ENCODE measurements around the gene ADAMTS18. TPM values are rescaled to one million over a fixed set of nuclear protein-coding genes. Genes with fewer than 3 reads are reported as not detected.
A peak's percentile ranks its signal among the peaks of the same experiment; 100 is the strongest.

Gene ADAMTS18
- polyA plus RNA-seq, 2 of the 4 experiments (the other 2 are of a cell fraction): 0.03 TPM; not detected in 1

DNA sequence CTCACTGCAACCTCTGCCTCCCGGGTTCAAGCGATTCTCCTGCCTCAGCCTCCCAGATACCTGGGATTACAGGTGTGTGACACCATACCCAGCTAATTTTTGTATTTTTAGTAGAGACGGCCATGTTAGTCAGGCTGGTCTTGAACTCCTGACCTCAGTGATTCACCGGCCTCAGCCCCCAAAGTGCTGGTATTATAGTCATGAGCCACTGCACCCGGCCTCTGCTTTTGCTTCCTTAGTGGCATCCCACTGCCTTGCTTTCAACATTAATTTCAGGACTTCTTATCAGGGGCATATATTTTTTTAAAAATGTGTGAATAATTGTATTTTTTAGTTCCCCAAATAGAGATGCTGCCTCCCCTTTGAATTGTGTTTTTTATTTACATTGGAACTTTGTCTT is 136.8 kb downstream of the ADAMTS18 start:
- Histone ChIP-seq H3K27ac (peak overlapping the region; percentile 73 to 79), H3K9me3 (no peaks in the 10 kb centered on the region), H3K4me1 (peaks cover 72% of the 10 kb centered on the region), H3K4me3 (no peak overlapping the region), H3K4me2 (peak overlapping the region; percentile 71)
- FAIRE-seq: no peak
- TF ChIP-seq HOXA7 (CRISPR knock-in tag; IDR thresholded peaks at IDR 0.05) (no peak), RARB (CRISPR knock-in tag; IDR thresholded peaks at IDR 0.05) (0 out of 2 replicates have a peak, but pooled peaks have one; percentile 43), FOSL2 (IDR thresholded peaks at IDR 0.05) (no peak), FOSL2 (CRISPR knock-in tag; IDR thresholded peaks at IDR 0.05) (peak; percentile 50)
- 5% methylated on average over 5 of the region's 5 CpGs for WGBS (ENCODE audit: missing lambda C conversion rate)
- peak in 1 of 2 experiments; percentile 65 for DNase-seq (ENCODE audit: low read depth in 1 of 2, low spot score in 1 of 2)
- peak; percentile 68 to 70; a peak in 5 of 6 replicates for ATAC-seq
- ChIA-PET CTCF (interaction anchor here (0.8 to 2.8 kb wide), 3 partner anchors 61 to 362 kb away, joined by 3 to 6 read pairs (median 4); no protein-coding TSS in a partner anchor), POLR2A (interaction anchor here (1.0 kb wide), 1 partner anchor 8 kb away, joined by 3 read pairs; no protein-coding TSS in a partner anchor)

DNA sequence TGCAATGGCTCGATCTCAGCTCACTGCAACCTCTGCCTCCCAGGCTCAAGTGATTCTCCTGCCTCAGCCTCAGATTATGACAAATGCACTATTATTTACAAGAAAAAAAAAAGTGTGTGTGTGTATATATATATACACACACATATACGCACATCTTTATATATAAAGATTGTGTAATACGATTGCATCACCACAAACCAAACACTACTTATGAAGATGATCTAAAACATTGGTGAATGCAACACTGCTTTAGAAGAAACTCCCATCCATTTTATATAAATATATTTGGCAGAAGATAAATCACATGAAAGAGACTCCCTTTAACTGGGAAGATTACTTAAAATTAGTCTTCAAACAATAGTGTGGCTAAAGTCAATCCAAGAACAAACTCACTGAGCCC is 138.9 kb downstream of the ADAMTS18 start:
- DNase-seq (ENCODE audit: low read depth in 1 of 2, low spot score in 1 of 2): peak in 1 of 2 experiments; percentile 37
- POLR2A ChIA-PET: no interaction called here
- CTCF ChIA-PET: interaction anchor here (2.0 to 2.8 kb wide), 2 partner anchors 60 to 289 kb away, joined by 6 read pairs; no protein-coding TSS in a partner anchor
- no peaks in the 10 kb centered on the region for H3K9me3 ChIP-seq
- FAIRE-seq: no peak
- H3K4me1 ChIP-seq: peaks cover 64% of the 10 kb centered on the region
- 56% methylated on average over 3 of the region's 3 CpGs for WGBS (ENCODE audit: missing lambda C conversion rate)
- TF ChIP-seq KDM1A (IDR thresholded peaks at IDR 0.05; ENCODE audit: low read depth): no peak
- no peak for TF ChIP-seq MAX (IDR thresholded peaks at IDR 0.05)
- peak; percentile 51; the same call in 1 of the 2 replicates for TF ChIP-seq JUNB (IDR thresholded peaks at IDR 0.05)
- peak; percentile 65; the same call in 1 of the 2 replicates for TF ChIP-seq GATA3 (IDR thresholded peaks at IDR 0.05; ENCODE audit: borderline replicate concordance)
- peak; percentile 54; the same call in 1 of the 2 replicates for TF ChIP-seq HES2 (IDR thresholded peaks at IDR 0.05)
- peak in 1 of 2 experiments; percentile 40; a peak in 1 of 5 replicates for TF ChIP-seq EP300 (IDR thresholded peaks at IDR 0.05)
- TF ChIP-seq CEBPB (IDR thresholded peaks at IDR 0.05): peak; percentile 75 to 94; a peak in 3 of 4 replicates
- H3K4me2 ChIP-seq: peak overlapping the region; percentile 25
- peak overlapping the region; percentile 38 to 67; a peak in 5 of 6 replicates for H3K27ac ChIP-seq
- no peak for ATAC-seq
- no peak overlapping the region for H3K4me3 ChIP-seq

- FAIRE-seq (no peak), DNase-seq (ENCODE audit: low read depth in 1 of 2, low spot score in 1 of 2) (peak in 1 of 2 experiments; percentile 52), ATAC-seq (peak in 1 of 2 experiments; percentile 29; a peak in 3 of 6 replicates)
- ChIA-PET CTCF (interaction anchor here (1.9 to 5.9 kb wide), 2 partner anchors 54 to 293 kb away, joined by 7 to 28 read pairs; no protein-coding TSS in a partner anchor), POLR2A (interaction anchor here (0.6 kb wide), 1 partner anchor 11 kb away, joined by 3 read pairs; no protein-coding TSS in a partner anchor)
- 78% methylated on average over 10 of the region's 10 CpGs for WGBS (ENCODE audit: missing lambda C conversion rate)
- no peaks in the 10 kb centered on the region for H3K9me3 ChIP-seq
- H3K4me3 ChIP-seq: no peak overlapping the region
- TF ChIP-seq RAD21 (conservative IDR thresholded peaks at IDR 0.05 in 1 of 2, IDR thresholded peaks at IDR 0.05 in 1 of 2) (no peak), TFCP2L1 (CRISPR knock-in tag; IDR thresholded peaks at IDR 0.05) (no peak), HEYL (CRISPR knock-in tag; IDR thresholded peaks at IDR 0.05) (no peak), JUNB (IDR thresholded peaks at IDR 0.05) (no peak), SREBF2 (IDR thresholded peaks at IDR 0.05) (no peak), NPAS2 (CRISPR knock-in tag; IDR thresholded peaks at IDR 0.05; ENCODE audit: borderline replicate concordance) (no peak), EHMT2 (IDR thresholded peaks at IDR 0.05; ENCODE audit: low read depth) (no peak), EP300 (IDR thresholded peaks at IDR 0.05) (no peak), POLR2A (IDR thresholded peaks at IDR 0.05; ENCODE audit: low read length) (no peak), EHF (CRISPR knock-in tag; IDR thresholded peaks at IDR 0.05) (no peak), CBX2 (IDR thresholded peaks at IDR 0.05; ENCODE audit: borderline replicate concordance, low read depth) (no peak), HOXB5 (CRISPR knock-in tag; IDR thresholded peaks at IDR 0.05) (no peak), CBX8 (IDR thresholded peaks at IDR 0.05) (no peak), ZFP36 (IDR thresholded peaks at IDR 0.05; ENCODE audit: borderline replicate concordance, partially characterized antibody) (no peak), MAFK (IDR thresholded peaks at IDR 0.05; ENCODE audit: partially characterized antibody) (no peak)
- TF ChIP-seq, protein P1, sequence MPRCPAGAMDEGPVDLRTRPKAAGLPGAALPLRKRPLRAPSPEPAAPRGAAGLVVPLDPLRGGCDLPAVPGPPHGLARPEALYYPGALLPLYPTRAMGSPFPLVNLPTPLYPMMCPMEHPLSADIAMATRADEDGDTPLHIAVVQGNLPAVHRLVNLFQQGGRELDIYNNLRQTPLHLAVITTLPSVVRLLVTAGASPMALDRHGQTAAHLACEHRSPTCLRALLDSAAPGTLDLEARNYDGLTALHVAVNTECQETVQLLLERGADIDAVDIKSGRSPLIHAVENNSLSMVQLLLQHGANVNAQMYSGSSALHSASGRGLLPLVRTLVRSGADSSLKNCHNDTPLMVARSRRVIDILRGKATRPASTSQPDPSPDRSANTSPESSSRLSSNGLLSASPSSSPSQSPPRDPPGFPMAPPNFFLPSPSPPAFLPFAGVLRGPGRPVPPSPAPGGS (IDR thresholded peaks at IDR 0.05): no peak
- H3K4me2 ChIP-seq: peak overlapping the region; percentile 61
- H3K4me1 ChIP-seq: peaks cover 47% of the 10 kb centered on the region
- peak overlapping the region; percentile 71 to 85 for H3K27ac ChIP-seq
Measured at GRCh38 chr16:77290451-77291115, 144.3 kb downstream of the ADAMTS18 start.
